ENCODE data around the gene CASKIN2. TPM values are rescaled to one million over a fixed set of nuclear protein-coding genes. Genes with fewer than 3 reads are reported as not detected.

Gene CASKIN2
- total RNA-seq, 1 donor from 2014 or later, result 112 TPM

DNA sequence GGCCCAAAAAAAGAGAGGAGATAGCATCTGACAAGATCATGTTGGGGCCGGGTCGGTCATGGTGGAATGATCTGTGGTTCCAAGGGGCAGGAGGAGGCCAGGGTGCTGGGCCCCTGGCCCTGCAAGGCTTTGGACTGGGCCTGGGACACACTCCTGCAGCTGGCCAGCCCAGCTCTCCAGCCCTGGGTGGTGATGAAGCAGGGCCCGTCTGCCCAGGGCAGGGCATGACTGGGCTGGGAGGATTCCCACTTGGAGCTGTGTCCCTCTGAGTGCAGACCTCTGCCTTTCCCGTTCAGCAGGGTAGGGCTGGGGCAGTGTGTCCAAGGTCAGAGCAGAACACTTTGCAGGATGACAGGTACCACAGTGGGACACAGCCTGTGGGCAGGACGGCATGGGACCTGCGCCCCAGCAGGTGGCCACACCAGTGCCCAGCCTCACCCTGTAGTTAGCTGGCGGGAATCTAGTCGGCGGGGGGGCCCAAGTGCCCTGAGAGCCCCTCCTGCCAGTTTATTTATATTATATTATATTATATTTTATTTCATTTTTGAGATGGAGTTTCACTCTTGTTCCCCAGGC, 44.7 kb upstream of the CASKIN2 start:
- no peaks in the 10 kb centered on the region for H3K9me3 ChIP-seq
- no peak overlapping the region for H3K27ac ChIP-seq
- no peaks in the 10 kb centered on the region for H3K27me3 ChIP-seq
- peaks cover 3 to 18% of the 10 kb centered on the region in 2 donors for H3K36me3 ChIP-seq
- TF ChIP-seq, protein P1, sequence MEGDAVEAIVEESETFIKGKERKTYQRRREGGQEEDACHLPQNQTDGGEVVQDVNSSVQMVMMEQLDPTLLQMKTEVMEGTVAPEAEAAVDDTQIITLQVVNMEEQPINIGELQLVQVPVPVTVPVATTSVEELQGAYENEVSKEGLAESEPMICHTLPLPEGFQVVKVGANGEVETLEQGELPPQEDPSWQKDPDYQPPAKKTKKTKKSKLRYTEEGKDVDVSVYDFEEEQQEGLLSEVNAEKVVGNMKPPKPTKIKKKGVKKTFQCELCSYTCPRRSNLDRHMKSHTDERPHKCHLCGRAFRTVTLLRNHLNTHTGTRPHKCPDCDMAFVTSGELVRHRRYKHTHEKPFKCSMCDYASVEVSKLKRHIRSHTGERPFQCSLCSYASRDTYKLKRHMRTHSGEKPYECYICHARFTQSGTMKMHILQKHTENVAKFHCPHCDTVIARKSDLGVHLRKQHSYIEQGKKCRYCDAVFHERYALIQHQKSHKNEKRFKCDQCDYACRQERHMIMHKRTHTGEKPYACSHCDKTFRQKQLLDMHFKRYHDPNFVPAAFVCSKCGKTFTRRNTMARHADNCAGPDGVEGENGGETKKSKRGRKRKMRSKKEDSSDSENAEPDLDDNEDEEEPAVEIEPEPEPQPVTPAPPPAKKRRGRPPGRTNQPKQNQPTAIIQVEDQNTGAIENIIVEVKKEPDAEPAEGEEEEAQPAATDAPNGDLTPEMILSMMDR (IDR thresholded peaks at IDR 0.05), result no peak
- no peak overlapping the region for H3K4me3 ChIP-seq
- H3K4me1 ChIP-seq, result peaks cover 0 to 2% of the 10 kb centered on the region in 2 donors
- intact Hi-C loops (cut with DNase I), result no loop called here
- no peak for DNase-seq (ENCODE audit: low spot score in 2 of 2)

- Histone ChIP-seq H3K27me3 (no peaks in the 10 kb centered on the region), H3K9me3 (no peaks in the 10 kb centered on the region), H3K27ac (no peak overlapping the region), H3K4me1 (peaks cover 0 to 2% of the 10 kb centered on the region in 2 donors), H3K36me3 (peaks cover 0 to 12% of the 10 kb centered on the region in 2 donors), H3K4me3 (no peak overlapping the region)
- DNase-seq (ENCODE audit: low spot score in 2 of 2), result no peak
- intact Hi-C loops (cut with DNase I), result no loop called here
- TF ChIP-seq, protein P1 (IDR thresholded peaks at IDR 0.05), result no peak
Observed at GRCh38 chr17:75558666-75559530, 43.6 kb upstream of the CASKIN2 start.

- DNase-seq (ENCODE audit: low spot score in 2 of 2), result no peak
- intact Hi-C loops (cut with DNase I), result no loop called here
- H3K27ac ChIP-seq, result no peak overlapping the region
Observed at GRCh38 chr17:75557852-75558665, 42.7 kb upstream of the CASKIN2 start.

DNA sequence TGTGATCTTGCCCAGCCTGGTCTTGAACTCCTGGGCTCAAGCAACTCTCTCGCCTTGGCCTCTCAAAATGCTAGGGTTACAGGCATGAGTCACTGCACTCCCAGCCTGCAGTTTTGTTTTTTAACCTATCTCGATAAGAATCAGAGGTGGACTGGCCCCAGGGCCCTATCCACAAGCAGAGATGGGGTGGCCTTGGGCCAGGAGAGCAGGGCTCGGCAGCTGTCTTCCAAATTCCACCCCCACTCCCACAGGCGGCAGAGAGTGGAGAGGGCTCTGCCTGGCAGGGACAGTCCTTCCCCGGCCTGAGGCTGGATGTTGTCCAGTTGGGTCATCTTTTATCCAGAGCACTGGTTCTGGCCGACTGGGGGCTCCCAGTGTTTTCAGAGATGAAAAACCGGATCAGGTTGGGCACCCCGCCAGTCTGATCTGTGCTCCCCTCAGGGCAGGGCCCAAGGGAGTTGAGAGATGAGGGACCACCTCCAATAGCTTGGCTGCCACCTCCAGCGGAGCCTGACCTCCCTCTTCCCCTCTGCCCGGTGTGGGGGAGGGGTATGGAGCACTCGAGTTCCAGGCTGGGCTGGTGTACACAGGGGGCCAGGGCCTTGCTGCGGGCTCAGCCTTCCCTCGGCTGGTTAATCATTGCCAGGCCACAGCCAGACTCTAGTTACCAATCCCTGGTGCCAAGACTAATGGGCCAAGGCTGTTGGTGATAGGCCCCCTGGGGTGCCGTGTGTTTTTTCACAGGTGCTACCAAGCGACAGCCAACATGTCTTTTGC, 41.9 kb upstream of the CASKIN2 start:
- intact Hi-C loops (cut with DNase I), result no loop called here
- TF ChIP-seq, protein P1 (IDR thresholded peaks at IDR 0.05), result no peak
- no peaks in the 10 kb centered on the region for H3K9me3 ChIP-seq
- H3K4me3 ChIP-seq, result no peak overlapping the region
- no peak overlapping the region for H3K27ac ChIP-seq
- DNase-seq (ENCODE audit: low spot score in 2 of 2), result no peak
- peaks cover 0 to 2% of the 10 kb centered on the region in 2 donors for H3K4me1 ChIP-seq
- no peaks in the 10 kb centered on the region for H3K36me3 ChIP-seq
- no peaks in the 10 kb centered on the region for H3K27me3 ChIP-seq

More at GRCh38 chr17:75557852-75558665, 42.7 kb upstream of the CASKIN2 start:
- Histone ChIP-seq H3K27me3 (no peaks in the 10 kb centered on the region), H3K4me1 (peaks cover 0 to 2% of the 10 kb centered on the region in 2 donors), H3K36me3 (peaks cover 0 to 5% of the 10 kb centered on the region in 2 donors), H3K9me3 (no peaks in the 10 kb centered on the region), H3K4me3 (no peak overlapping the region)
- TF ChIP-seq, protein P1 (IDR thresholded peaks at IDR 0.05), result no peak

DNA sequence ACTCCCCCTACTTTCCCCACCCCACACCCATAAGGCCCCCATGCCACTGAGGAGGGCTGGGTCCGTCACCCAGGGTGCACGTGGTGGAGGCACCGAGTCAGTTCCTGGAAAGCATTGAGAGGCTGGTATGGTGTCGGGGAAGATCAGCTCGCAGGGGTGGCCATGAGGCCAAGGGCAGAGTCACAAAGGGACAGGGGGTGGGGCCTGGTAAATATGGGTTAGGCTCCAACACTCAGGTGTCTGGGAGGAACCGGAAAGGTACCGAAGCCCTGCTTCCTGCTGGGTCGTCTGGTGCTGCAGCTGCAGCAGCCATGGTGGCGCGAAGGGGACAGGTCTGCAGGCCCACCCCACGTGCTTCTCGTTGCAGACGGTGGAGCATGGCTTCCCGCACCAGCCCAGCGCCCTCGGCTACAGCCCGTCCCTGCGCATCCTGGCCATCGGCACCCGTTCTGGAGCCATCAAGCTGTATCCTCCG, 40.4 kb upstream of the CASKIN2 start:
- H3K27me3 ChIP-seq, result no peaks in the 10 kb centered on the region
- H3K36me3 ChIP-seq, result no peaks in the 10 kb centered on the region
- no peaks in the 10 kb centered on the region for H3K9me3 ChIP-seq
- no peak for DNase-seq (ENCODE audit: low spot score in 2 of 2)
- no peak overlapping the region for H3K27ac ChIP-seq
- TF ChIP-seq, protein P1 (IDR thresholded peaks at IDR 0.05), result no peak
- H3K4me1 ChIP-seq, result peaks cover 0 to 2% of the 10 kb centered on the region in 2 donors
- H3K4me3 ChIP-seq, result no peak overlapping the region
- intact Hi-C loops (cut with DNase I), result no loop called here

Measured in ascending aorta (tissue), 2 donors.